Lower leg skin (tissue), 3 donors: ENCODE data around the gene SLC39A7.

Experiments used
- POLR2A ChIP-seq, 2 donors: fragments of 450-650 bp; IDR thresholded peaks; one replicate each; pipeline ENCODE4 v1.6.1; 2016 to 2017; ENCODE audit warnings: antibody characterized with exemption in 2 of 2, mild to moderate bottlenecking in 1 of 2, moderate library complexity in 1 of 2
- TF ChIP-seq, protein P1 (sequence below), 3 donors: fragments of 450-650 bp; IDR thresholded peaks; one replicate each; pipeline ENCODE4 v1.5.1; 2016; ENCODE audit warnings: antibody characterized with exemption in 3 of 3, mild to moderate bottlenecking in 3 of 3, moderate library complexity in 2 of 3

DNA sequence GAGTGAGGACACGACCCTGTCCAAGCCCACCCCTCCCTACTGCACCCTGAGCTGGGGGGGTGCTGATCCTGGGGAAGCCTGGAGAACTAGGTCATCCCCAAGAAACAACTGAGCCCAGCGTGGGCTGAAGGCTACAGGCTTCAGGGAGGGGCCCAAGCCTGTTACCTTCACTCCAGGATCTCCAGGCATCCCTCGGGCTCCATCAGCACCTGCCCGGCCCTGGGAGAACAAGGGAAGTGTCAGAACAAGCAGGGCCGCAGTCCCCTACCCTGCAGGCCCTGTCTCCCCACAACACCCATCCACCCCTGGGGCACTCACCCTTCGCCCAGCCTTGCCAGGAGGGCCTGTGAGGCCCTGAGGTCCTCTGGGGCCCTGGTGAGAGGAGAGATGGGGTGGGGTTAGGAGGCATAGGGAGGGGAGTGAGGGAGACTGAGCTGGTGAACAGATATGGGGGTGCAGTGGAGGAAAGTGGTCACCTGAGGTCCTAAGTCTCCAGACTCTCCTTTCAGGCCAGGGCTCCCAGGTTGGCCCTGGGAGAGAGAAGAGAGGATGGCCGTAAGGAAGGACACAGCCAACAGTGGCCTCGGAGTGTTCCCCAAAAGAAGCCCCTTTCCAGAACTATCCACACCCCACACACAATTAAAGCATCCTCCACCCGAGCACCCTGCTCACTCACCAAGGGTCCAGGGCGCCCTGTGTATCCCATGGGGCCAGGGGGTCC is 21.8 kb upstream of the SLC39A7 start:
- TF ChIP-seq POLR2A (IDR thresholded peaks at IDR 0.05): no peak
- TF ChIP-seq, protein P1, sequence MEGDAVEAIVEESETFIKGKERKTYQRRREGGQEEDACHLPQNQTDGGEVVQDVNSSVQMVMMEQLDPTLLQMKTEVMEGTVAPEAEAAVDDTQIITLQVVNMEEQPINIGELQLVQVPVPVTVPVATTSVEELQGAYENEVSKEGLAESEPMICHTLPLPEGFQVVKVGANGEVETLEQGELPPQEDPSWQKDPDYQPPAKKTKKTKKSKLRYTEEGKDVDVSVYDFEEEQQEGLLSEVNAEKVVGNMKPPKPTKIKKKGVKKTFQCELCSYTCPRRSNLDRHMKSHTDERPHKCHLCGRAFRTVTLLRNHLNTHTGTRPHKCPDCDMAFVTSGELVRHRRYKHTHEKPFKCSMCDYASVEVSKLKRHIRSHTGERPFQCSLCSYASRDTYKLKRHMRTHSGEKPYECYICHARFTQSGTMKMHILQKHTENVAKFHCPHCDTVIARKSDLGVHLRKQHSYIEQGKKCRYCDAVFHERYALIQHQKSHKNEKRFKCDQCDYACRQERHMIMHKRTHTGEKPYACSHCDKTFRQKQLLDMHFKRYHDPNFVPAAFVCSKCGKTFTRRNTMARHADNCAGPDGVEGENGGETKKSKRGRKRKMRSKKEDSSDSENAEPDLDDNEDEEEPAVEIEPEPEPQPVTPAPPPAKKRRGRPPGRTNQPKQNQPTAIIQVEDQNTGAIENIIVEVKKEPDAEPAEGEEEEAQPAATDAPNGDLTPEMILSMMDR (IDR thresholded peaks at IDR 0.05): no peak
